NCI-H82 treated with DMSO at 0.1 percent for 48 hours (cell line): ENCODE data around the gene STAB1.

Source experiments
- DNase-seq: peaks from one replicate; lab custom pipeline; 2025; ENCODE audit not compliant: unreplicated experiment; lab: John Stamatoyannopoulos, UW

STAB1 gene

DNA sequence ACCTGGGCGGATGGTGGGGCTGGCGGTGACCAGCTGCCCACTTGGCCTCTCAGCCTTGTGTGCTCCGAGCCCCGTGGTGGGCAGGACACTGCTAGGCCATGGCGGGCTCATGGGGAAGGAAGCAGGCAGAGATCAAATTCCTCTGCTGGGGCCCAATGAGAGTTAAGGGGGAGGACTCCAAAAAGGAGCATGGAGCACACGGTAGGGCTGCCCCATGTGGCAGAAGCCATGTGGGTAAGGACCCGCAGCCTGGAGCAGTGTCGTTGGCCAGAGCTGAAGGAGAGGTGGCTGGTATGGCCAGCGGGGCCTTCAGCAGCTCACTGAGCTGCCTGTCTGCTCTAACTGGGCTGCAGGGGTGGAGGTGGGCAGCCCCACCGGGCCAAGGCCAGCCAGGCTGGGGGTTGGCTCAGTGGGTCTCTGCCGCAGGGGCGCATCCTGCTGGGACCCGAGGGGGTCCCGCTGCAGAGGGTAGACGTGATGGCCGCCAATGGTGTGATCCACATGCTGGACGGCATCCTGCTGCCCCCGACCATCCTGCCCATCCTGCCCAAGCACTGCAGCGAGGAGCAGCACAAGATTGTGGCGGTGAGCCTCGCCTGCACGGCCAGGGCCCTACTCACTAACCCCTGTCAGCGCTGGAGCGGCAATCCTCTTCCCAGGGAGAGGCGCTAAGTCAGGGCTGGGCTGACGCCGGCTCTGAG lies 11.3 kb downstream of the STAB1 start:
- DNase-seq = no peak

GRCh38 chr3:52507359-52507758 lies 12.2 kb downstream of the STAB1 start:
- DNase-seq = no peak

GRCh38 chr3:52509753-52510328 lies 14.7 kb downstream of the STAB1 start:
- DNase-seq = no peak

- DNase-seq = no peak
These were observed 16.4 kb downstream of the STAB1 start for GRCh38 chr3:52511509-52511908.

GRCh38 chr3:52512105-52512504 lies 17.0 kb downstream of the STAB1 start:
- no peak for DNase-seq

DNA sequence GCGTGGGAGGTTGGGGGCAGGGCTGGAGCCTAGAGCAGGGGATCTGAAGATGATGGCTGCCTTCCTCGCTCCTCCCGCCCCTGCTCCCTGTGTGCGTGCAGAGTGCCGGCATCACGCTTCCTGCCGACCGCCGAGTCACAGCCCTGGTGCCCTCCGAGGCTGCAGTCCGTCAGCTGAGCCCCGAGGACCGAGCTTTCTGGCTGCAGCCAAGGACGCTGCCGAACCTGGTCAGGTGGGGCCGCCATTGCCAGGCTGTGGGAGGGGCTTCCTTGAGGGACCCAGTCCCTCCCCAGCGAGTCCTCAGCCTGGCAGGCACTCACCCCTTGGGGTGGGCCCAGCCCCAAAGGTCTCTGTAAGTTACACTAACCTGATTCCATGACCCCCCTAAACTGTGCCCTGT lies 17.6 kb downstream of the STAB1 start:
- DNase-seq = no peak

- no peak for DNase-seq
These were observed 18.1 kb downstream of the STAB1 start for GRCh38 chr3:52513281-52513680.

DNA sequence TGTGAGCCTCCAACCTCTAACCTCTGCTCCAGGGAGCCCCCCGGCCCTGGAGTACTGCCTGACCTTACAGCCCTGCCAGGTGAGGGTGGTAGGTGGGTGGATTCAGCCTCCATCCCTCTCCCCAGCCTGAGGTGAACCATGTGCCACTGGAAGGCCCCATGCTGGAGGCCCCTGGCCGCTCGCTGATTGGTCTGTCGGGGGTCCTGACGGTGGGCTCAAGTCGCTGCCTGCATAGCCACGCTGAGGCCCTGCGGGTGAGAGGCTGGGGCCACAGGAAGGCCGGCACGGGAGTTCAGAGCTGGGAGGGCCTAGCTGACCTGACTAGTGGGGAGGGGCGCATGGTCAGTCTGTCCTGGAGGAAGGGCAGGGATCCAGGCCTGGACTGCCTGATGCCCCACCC lies 19.4 kb downstream of the STAB1 start:
- no peak for DNase-seq

DNA sequence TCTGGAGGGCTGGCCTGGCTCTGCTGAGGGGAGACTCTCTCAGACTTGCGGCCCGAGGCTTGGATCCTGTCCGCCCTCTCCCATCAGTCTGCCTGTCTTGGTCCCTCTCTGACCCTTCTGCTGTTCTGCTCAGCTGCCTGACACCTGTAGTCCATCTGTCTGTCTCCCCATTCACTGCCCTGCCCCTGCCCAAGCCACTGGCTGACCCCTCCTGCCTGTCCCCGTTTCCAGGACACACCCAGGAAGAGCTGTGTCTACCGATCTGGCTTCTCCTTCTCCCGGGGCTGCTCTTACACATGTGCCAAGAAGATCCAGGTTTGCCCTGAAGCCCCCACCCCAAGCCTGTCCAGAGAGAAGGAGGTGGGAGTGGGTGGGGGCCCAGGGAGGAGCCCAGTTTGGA lies 20.1 kb downstream of the STAB1 start:
- no peak for DNase-seq

DNA sequence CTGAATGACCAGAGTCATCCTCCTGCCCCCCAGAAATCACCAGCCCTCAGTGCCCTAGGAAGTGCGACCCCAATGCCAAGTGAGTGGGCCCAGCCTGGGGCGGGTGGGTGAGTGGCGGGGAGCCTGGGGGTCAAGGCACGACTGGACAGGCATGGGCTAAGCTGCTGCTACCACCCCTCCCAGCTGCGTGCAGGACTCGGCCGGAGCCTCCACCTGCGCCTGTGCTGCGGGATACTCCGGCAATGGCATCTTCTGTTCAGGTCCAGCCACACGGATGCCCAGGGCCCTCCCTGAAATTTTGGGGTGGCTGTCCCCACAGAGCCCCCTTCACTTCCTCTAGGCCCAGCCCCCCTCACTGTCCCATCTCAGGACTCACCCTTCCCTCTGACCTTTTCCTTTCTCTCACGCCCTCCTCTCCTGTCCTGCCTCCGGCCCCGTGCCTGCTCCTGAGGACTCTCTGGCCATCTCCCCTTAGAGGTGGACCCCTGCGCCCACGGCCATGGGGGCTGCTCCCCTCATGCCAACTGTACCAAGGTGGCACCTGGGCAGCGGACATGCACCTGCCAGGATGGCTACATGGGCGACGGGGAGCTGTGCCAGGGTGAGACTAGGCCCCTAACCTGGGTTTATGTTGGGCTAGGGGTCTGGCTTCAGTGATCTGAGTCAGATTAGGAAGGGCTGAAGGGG lies 21.5 kb downstream of the STAB1 start:
- DNase-seq = no peak

- no peak for DNase-seq
These were observed 22.9 kb downstream of the STAB1 start for GRCh38 chr3:52517796-52518722.

GRCh38 chr3:52518723-52519444 lies 23.7 kb downstream of the STAB1 start:
- DNase-seq = no peak

GRCh38 chr3:52519445-52520140 lies 24.5 kb downstream of the STAB1 start:
- no peak for DNase-seq

GRCh38 chr3:52520141-52520667 lies 25.1 kb downstream of the STAB1 start:
- DNase-seq = no peak

DNA sequence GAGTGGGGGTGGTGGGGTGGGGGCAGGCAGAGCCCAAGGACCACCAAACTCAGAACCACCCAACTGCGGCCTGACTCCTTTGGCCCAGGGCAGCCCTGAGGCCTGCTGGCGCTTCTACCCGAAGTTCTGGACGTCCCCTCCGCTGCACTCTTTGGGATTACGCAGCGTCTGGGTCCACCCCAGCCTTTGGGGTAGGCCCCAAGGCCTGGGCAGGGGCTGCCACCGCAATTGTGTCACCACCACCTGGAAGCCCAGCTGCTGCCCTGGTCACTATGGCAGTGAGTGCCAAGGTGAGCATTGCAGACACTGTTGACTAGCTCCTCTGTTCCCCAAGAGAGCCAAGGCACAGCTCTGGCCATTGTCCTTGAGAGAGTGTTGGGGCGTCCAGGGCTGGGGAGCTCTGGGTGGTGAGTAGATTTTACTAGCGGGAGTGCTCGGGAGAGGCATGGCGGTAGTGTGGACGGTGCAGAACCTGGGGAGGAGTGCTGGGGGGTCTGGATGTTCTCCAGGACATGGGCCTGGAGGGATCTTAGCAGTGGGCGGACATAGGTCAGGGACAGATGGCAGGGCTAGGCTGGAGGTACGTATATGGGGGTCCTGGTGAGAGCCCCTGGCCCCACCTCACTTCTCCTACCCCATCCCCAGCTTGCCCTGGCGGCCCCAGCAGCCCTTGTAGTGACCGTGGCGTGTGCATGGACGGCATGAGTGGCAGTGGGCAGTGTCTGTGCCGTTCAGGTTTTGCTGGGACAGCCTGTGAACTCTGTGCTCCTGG lies 25.8 kb downstream of the STAB1 start:
- no peak for DNase-seq

GRCh38 chr3:52521488-52521824 lies 26.3 kb downstream of the STAB1 start:
- DNase-seq = no peak

DNA sequence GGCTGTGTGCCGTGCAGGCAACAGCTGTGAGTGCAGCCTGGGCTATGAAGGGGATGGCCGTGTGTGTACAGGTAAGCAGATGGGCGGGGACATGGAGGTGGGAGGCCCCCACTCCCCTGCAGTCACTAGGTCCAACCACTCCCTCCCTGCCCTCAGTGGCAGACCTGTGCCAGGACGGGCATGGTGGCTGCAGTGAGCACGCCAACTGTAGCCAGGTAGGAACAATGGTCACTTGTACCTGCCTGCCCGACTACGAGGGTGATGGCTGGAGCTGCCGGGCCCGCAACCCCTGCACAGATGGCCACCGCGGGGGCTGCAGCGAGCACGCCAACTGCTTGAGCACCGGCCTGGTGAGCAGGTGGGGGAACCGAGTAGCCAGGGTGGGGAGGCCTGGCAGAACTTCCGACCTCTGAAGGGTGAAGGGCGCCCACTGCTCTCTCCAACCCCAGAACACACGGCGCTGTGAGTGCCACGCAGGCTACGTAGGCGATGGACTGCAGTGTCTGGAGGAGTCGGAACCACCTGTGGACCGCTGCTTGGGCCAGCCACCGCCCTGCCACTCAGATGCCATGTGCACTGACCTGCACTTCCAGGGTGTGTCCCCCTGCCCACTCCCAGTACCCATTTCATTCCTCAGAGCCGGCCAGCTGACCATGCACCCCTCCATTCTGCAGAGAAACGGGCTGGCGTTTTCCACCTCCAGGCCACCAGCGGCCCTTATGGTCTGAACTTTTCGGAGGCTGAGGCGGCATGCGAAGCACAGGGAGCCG lies 26.9 kb downstream of the STAB1 start:
- no peak for DNase-seq

DNA sequence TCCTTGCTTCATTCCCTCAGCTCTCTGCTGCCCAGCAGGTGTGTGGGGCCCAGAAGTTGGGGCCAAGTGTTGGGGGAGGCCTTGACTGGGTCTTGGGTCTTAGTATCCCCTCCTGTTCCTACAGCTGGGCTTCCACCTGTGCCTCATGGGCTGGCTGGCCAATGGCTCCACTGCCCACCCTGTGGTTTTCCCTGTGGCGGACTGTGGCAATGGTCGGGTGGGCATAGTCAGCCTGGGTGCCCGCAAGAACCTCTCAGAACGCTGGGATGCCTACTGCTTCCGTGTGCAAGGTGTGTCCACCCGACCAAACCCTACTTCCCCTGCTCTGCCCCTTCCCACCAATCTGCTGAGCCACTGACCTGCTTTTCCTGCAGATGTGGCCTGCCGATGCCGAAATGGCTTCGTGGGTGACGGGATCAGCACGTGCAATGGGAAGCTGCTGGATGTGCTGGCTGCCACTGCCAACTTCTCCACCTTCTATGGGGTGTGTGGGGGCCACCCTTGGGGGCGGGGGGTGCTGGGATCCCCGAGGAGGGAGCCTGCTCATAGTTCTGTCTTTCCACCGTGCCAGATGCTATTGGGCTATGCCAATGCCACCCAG lies 27.6 kb downstream of the STAB1 start:
- no peak for DNase-seq
